T follicular helper cell (primary cell): Measurements from ENCODE around the gene KIR2DL1.
"Not testable (repeated sequence)": the region's sequence is repeated elsewhere in the genome, so short reads cannot be mapped to it uniquely, and the experiment has no call there.

Experiments
- DNase-seq: peaks from one replicate; pipeline ENCODE4 v3.0.0-alpha.2; 2020; ENCODE audit warnings: low read depth

KIR2DL1 gene

GRCh38 chr19:54817670-54818536 is 48.3 kb downstream of the KIR2DL1 start:
- DNase-seq, result no peak

- DNase-seq, result not testable (repeated sequence)
These were observed 54.8 kb downstream of the KIR2DL1 start for GRCh38 chr19:54824416-54824815.

GRCh38 chr19:54825326-54825725 is 55.7 kb downstream of the KIR2DL1 start:
- not testable (repeated sequence) for DNase-seq

GRCh38 chr19:54828064-54828463 is 58.5 kb downstream of the KIR2DL1 start:
- DNase-seq, result not testable (repeated sequence)

GRCh38 chr19:54832496-54832895 is 62.9 kb downstream of the KIR2DL1 start, which contains the start of gene KIR2DS4:
Gene KIR2DS4 (plus strand): TSS chr19:54832676.
- DNase-seq, result not testable (repeated sequence)
